ENCODE measurements around the gene ADAMTS12.

- TF ChIP-seq POLR2A (IDR thresholded peaks at IDR 0.05) (no peak), CTCF (IDR thresholded peaks at IDR 0.05) (no peak), POLR2AphosphoS5 (IDR thresholded peaks at IDR 0.05) (no peak)
Observed at GRCh38 chr5:33549982-33550567, 341.7 kb downstream of the ADAMTS12 start.
